AG10803 (cell line): ENCODE results near the gene CTNND2.
"Not testable (repeated sequence)": the region's sequence is repeated elsewhere in the genome, so short reads cannot be mapped to it uniquely, and the experiment has no call there.

Experiments used
- DNase-seq: peaks from one replicate; pipeline ENCODE4 v3.0.0; 2010; ENCODE audit warnings: low read depth
- H3K4me3 ChIP-seq: 2 replicates; pipeline ENCODE4 v1.5.1; 2011; ENCODE audit warnings: mild to moderate bottlenecking, low read length, control low read depth
- CTCF ChIP-seq: conservative IDR thresholded peaks from 2 replicates; pipeline ENCODE4 v1.5.1; 2011; ENCODE audit warnings: mild to moderate bottlenecking, low read length, control low read depth, inconsistent platforms

Gene CTNND2

GRCh38 chr5:11009576-11009975 is 894.7 kb downstream of the CTNND2 start:
- TF ChIP-seq CTCF = no peak
- no peak for DNase-seq
- H3K4me3 ChIP-seq = no peak overlapping the region

GRCh38 chr5:11007269-11007870 is 896.9 kb downstream of the CTNND2 start:
- no peak for TF ChIP-seq CTCF
- no peak for DNase-seq
- H3K4me3 ChIP-seq = no peak overlapping the region

DNA sequence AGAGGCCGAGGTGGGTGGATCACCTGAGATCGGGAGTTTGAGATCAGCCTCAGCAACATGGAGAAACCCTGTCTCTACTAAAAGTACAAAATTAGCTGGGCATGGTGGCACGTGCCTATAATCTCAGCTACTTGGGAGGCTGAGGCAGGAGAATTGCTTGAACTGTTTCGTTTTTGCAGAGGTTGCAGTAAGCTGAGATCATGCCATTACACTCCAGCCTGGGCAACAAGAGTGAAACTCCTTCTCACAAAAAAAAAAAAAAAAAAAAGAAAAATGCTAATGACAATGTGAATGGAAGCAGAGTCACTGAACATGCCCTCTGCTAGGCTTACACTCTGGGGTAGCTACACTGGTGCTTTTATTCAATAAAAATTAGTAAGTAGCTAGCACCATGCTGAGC is 899.7 kb downstream of the CTNND2 start:
- not testable (repeated sequence) for DNase-seq, H3K4me3 ChIP-seq

GRCh38 chr5:11000515-11001353 is 903.5 kb downstream of the CTNND2 start:
- H3K4me3 ChIP-seq = no peak overlapping the region
- DNase-seq = no peak
- no peak for TF ChIP-seq CTCF

- TF ChIP-seq CTCF = no peak
- DNase-seq = no peak
- no peak overlapping the region for H3K4me3 ChIP-seq
Measured at GRCh38 chr5:10999714-11000113, 904.5 kb downstream of the CTNND2 start.

- H3K4me3 ChIP-seq = no peak overlapping the region
- DNase-seq = no peak
- no peak for TF ChIP-seq CTCF
Measured at GRCh38 chr5:10995891-10996290, 908.4 kb downstream of the CTNND2 start.

- H3K4me3 ChIP-seq = no peak overlapping the region
- no peak for TF ChIP-seq CTCF
- no peak for DNase-seq
Measured at GRCh38 chr5:10994091-10994986, 909.9 kb downstream of the CTNND2 start.
